HCEC 1CT (cell line): ENCODE results near the gene DNM1.

Experiments
- DNase-seq: peaks from one replicate; pipeline ENCODE4 v3.0.0-alpha.2; 2017

DNM1 gene

DNA sequence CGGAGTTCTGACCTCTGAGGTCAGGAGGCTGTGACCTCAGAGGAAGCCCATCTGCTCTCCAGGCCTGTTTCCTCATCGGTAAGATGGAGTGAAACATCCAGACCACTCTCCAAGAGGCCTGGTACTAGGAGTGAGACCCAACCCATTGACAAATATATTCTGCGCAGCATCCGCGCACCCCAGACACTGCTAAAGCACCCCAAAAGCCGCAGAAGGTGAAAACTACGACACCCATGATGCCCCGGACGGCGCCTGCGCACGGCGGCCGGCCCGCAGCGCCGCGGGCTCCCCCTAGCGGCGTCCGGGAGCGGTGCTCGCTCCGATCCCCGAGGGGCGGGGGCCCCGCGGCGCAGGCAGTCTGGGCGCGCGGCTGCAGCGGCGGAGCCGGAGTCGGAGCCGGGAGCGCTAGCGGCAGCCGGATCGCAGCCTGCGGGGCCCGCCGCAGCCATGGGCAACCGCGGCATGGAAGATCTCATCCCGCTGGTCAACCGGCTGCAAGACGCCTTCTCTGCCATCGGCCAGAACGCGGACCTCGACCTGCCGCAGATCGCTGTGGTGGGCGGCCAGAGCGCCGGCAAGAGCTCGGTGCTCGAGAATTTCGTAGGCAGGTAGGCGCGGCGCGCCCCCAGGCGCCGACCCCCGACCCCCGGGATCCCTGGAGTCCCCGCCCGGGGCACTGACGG lies at the start of gene DNM1:
DNM1 (plus strand) TSS at position 356 of the 683 bp plus-strand sequence; CDS start at position 448, 92 bp downstream.
- DNase-seq: peak; percentile 54

DNA sequence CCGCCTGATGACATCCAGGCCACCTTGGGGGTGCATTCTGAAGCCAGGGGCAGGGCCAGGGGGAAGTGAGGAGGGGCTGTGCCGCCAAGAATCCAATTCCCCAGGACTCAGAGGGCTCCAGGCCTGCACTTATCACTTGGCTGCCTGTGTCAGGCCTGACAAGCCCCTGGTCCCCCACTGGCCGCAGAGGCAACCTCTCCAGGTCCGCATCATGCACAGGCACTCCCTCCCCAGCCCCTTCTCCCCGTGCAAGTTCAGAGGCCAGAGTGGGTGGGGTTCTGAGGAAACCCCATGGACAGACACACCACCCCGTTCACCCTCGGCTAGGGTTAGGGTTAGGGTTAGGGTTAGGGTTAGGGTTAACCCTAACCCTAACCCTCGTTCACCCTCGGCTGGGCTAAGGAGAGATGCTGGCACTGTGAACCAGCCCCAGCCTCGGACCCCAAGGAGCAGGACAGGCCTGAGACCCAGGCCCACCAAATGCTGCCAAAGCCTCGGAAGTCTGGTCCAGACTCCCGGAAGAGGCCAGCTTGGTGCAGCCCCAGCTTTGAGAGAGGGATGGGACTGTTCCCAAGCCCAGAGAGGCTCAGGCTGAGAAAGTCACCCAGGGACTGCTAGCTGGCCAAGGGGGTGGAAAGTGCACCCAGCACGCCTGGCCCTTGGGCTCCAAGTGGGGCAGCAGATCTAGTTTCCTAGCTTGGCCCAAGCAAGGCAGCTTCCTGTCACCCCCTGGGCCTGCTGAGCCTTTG lies 49.1 kb upstream of the DNM1 start:
- no peak for DNase-seq

DNA sequence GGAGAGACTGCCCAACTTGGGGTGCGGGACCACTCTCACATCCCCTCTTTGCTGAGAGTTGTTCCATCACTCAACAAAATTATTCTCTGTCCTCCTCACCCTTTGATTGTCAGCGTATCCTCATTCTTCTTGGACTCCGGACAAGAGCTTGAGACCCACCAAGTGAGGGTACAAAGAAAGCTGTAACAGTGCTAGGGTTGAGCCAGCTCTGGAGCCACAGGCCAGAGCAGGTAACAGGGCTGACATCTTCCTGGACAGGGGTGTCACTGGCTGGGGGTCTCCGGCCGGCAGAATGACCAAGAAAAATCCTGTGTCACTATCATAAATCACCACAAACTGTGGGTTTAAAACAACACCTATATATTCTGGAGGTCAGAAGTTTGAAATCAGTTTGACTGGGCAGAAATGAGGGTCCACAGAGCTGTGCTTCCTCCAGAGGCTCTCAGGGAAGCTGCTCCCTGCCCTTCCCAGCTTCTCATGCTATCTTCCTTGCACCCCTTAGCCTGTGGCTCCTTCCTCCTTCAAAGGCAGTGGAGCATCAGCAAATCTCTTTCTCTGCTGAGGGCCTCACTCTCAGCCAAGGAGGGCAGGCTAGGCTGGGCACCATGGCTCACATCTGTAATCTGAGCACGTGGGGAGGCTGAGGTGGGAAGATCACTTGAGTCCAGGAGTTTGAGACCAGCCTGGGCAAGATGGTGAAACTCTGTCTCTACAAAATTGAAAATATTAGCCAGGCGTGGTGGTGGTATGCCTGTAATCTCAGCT lies 47.3 kb upstream of the DNM1 start:
- DNase-seq: no peak

DNA sequence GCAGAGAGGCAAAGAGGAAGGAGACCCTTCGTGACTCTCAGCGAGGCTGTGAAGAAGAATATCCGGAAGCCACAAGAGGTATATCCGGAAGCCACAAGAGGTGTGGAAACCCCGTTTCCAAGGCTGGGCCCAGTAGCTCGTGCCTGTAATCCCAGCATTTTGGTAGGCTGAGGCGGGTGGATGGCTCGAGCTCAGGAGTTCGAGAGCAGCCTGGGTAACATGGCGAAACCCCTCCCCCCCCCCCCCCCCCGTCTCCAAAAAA lies 43.7 kb upstream of the DNM1 start:
- no peak for DNase-seq

DNA sequence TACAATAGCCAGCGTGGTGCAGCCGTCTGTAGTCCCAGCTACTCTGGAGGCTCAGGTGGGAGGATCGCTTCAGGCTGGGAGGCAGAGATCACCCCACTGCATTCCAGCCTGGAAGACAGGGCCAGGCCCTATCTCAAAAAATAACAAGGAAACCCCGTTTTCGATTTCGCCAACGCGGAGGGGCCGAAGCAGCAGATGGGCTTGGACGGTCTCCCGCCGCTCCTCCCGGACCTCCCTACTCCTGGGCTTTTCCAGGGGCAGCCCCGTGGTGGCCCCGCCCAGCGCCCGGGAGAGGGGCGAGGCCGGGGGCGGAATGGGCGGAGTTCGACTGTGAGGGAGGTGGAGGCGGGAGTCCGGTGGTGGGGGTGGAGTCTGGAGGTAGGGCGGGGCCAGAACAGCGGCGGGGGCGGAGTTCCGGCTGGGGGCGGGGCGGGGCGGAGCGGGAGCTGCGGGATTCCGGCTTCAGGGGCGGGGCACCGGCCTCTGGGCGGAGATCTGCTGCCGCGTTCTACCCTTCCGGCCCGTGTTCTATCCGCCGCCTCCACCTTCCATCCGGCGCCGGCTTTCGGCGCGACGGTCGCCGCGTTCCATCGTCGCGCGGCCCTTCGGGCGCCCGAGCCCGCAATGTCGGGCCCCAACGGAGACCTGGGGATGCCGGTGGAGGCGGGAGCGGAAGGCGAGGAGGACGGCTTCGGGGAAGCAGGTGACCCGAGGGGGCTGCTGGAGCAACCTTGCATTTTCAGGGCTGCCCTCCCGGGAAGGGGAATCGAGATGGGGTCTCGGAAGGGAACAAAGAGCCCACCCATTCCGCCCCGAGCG lies 43.2 kb upstream of the DNM1 start, which contains the start of gene BBLN:
BBLN (plus strand) TSS at position 482 of the 819 bp plus-strand sequence; CDS start at position 625, 143 bp downstream.
- peak; percentile 87 for DNase-seq

DNA sequence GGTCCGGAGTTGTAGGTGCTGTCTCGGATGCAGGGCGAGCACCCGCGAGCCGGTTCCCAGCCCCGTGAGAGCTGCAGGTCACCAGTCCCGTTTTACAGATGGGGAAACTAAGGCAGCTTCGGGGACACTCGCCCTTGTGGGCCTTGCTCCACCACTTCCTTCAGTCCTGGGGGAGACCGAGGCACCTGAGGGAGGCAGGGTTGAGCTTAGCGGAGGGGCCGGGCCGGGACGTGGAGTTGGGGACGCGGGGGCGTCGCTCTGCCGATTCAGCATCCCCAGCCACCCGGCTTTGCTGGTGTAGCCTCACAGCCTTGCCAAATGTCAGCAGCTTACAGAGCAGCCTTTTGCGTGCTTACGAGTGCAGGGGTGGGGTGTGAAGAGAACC lies 42.6 kb upstream of the DNM1 start:
- DNase-seq: no peak

DNA sequence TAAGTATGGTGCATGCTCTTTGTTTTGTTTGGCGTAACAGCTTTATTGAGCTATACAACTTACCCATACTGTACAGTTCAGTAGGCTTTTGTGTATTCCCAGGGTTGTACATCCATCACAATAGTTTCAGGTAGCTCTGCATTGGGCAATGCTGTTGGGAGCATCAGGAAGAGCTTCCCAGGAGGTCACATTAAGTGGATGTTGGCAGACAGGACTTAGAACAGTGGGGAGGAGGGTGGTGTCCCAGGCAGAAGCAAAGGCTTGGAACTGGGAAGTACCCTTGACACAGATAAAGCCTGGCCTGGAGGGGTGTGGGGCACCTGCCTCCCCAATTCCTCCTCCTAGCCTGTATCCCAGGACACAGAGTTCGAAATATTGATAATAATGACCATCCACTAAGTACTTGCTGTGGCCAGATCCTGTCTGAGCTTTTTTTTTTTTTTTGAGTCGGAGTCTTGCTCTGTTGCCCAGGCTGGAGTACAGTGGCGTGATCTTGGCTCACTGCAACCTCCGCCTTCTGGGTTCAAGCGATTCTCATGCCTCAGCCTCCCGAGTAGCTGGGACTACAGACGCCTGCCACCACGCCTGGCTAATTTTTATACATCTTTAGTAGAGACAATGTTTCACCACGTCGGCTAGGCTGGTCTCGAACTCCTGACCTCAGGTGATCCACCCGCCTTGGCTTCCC lies 41.8 kb upstream of the DNM1 start:
- DNase-seq: no peak

GRCh38 chr9:128162215-128163026 lies 40.8 kb upstream of the DNM1 start:
- no peak for DNase-seq

GRCh38 chr9:128163027-128163515 lies 40.1 kb upstream of the DNM1 start:
- DNase-seq: no peak

DNA sequence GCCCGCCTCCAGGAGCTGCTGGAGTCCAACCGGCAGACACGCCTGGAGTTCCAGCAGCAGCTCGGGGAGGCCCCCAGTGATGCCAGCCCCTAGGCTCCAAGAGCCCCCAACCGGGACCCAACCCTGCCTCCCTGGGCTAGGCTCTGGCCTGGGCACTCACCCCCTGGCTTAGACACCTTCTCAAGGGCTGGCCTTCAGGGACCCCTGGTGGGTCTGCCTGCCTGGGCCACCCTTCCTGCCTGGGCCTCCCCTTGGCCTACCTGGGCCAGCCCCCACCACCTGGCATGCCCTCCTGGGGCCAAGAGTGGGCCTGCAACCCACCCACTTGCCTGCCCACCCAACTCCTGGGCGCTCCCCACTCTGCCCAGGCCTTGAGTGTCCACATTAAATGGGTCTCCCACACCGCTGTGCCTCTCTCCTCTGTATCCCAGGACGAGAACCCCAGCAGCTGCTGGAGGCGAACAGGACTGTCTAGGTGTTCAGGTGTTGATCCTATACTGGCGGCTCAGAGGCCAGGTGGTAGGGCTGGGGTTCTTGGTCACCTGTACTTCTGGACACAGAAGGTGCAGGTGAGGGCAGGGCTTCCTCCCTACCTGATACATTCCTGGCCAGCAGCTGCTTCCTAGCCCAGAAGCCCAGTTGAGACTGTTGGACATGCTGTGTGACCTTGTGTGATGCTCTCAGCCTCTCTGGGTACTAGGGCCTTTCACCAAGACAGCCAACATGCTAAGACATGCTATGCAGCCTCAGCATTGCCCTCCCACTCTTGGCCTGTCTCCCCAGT lies 39.5 kb upstream of the DNM1 start:
- no peak for DNase-seq

- no peak for DNase-seq
Measured at GRCh38 chr9:128164307-128164885, 38.8 kb upstream of the DNM1 start.

DNA sequence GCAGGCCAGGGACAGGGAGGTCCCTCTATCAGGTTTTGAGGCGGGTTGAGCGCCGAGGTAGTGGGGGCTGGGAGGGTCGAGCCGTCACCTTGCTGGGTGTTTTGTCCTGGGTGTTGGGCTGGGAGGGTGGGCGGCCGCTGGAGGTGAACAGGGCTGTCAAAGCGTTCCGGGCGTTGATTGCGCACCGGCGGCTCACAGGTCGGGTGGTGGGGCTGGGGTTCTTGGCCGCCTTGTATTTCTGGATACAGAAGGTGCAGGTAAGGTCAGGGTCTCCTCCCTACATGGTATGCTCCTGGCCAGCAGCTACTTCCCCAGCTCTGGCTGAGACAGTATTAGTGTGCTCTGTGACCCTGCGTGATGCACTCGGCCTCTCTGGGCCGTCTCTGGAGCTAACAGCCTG lies 37.0 kb upstream of the DNM1 start:
- no peak for DNase-seq

DNA sequence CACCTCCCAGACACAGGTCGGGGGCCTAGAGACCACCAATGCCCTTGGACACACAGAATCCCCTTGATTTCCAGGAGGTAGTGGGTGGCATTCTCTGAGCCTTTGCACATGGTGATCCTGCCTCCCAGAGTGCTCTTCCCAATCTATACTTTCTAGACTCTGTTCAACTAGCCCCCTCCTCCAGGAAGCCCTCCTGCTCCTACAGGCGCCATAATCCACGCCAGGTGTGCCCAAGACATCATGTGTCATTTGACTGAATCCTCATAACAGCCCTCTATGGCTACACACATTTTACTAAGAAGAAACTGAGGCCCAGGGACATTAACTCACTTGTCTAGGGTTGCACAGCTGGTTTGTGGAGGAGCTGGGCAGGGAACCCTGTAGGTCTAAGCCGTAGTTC lies 36.0 kb upstream of the DNM1 start:
- no peak for DNase-seq

DNA sequence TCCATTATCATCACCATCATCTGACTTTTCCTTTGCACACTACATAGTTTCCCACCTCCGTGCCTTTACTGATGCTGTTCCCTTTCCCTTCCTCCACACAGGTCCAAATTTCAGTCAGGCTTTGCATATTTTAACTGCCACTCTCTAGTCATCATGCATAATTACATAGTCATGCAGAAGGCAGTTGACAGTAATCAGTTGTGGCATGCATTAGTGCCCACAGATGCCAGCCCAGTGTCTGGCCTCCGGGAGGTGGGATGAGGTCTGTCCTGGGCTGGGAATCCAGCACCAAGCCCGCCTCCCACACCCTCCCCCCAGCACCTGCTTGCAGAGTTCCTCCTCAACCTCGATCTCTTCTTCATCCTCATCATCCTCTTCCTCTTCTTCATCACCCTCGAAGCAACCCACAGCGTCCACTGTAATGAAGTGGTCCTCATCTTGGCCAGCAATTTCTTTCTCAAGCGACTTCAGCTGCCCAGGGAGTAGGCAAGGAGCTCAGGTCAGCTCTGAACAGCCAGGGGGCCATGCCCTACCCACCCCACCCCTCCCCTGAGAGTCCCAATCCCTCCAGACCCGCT lies 34.4 kb upstream of the DNM1 start:
- no peak for DNase-seq

GRCh38 chr9:128169492-128169891 lies 33.7 kb upstream of the DNM1 start:
- no peak for DNase-seq

DNA sequence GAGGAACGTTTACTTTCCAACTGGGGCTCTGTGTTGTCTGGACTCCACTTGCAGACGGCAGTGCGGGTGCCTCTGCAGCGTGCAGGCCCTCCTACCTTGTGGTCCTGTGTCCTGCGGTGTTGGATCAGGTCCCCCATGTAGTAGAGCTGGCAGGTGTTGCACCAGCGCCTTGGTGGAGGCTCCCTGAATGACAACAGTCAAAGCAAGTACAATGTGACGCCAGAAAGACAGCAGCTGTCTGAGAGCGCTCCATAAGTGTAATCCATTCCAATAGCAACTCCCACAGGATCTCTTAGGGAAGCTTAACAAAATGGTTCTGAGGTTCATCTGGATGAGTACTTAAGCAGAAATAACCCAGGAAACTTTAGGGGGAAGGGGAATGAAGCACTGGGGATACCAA lies 33.3 kb upstream of the DNM1 start:
- DNase-seq: no peak

DNA sequence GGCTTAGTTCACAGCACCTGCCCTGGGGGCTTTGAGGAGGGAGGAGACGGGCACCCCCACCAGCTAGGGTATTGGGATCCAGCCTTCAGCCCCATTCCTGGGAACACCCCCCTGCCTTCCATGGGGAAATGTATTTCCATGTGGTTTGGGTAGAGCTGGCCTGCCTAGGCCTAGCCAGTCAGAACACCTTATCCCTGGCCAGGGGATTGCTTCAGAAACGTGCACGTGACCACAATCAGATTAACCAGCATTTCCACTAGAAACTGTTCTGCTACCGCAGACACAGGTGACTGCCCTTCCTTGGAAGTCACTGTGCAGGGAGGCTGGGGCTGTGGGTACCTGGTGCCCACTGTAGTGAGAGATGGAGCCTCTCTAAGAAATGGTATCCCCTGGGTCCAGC lies 29.1 kb upstream of the DNM1 start:
- DNase-seq: no peak

DNA sequence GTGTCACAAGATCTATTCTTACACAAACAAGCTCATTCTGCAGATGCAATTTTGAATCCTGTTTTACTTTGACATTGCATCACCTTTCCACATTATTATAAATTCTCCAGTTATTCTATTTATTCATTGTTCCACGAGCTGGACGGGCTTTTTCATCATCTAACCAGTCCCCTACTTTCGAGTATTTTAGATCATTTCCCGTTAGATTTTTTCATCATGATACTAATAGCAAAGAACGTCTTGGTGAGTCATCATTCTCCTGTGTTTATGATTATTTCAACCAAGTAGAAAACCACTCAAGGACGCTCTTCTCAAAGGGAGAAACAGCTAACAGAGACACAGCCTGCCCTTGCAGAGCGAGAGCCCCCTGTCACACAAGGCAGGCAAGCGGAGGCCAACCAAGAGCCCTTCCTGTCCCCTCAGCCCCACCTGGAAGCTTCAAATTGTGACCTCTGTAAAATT lies 28.0 kb upstream of the DNM1 start:
- peak; percentile 77 for DNase-seq

GRCh38 chr9:128175726-128176125 lies 27.5 kb upstream of the DNM1 start:
- DNase-seq: no peak
